ENCODE measurements around the gene REELD1.

Gene REELD1

GRCh38 chr4:146243141-146243882 is 29.0 kb downstream of the REELD1 start:
- TF ChIP-seq RARB (CRISPR knock-in tag; IDR thresholded peaks at IDR 0.05), result no peak
- TF ChIP-seq BACH2 (CRISPR knock-in tag; IDR thresholded peaks at IDR 0.05; ENCODE audit: borderline replicate concordance), result no peak
- no peak for ATAC-seq

DNA sequence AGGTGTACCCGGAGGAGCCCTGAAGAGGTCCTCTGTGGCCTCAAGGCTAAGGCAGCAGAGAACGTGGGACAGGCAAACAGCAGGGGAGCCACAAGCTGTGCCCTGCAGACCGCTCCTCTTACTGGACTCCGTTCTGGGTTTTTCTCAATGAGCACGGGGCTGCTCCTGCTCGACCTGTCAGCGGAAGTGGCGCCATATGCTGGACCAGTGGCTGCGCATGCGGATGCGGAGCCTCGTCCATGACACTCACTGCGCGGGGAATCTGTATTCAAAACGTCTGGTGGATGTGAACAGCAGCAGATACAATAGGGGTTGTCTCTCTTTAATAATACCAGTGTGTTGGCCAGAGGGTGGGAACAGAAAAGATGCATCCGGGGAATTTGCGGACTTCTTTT is 29.5 kb downstream of the REELD1 start:
- no peak for ATAC-seq
- TF ChIP-seq CSRNP3 (CRISPR knock-in tag; IDR thresholded peaks at IDR 0.05), result no peak
- TF ChIP-seq CSDC2 (CRISPR knock-in tag; IDR thresholded peaks at IDR 0.05), result no peak
- TF ChIP-seq ZFP3 (CRISPR knock-in tag; IDR thresholded peaks at IDR 0.05), result no peak
- TF ChIP-seq ZC3H10 (CRISPR knock-in tag; IDR thresholded peaks at IDR 0.05), result no peak
- TF ChIP-seq RARB (CRISPR knock-in tag; IDR thresholded peaks at IDR 0.05), result no peak
- TF ChIP-seq ESRRG (CRISPR knock-in tag; IDR thresholded peaks at IDR 0.05), result no peak
- TF ChIP-seq POU6F1 (CRISPR knock-in tag; IDR thresholded peaks at IDR 0.05; ENCODE audit: borderline replicate concordance, low read depth), result no peak
- no peak for TF ChIP-seq ZFP30 (CRISPR knock-in tag; IDR thresholded peaks at IDR 0.05)
- TF ChIP-seq TCF4 (CRISPR knock-in tag; IDR thresholded peaks at IDR 0.05; ENCODE audit: borderline replicate concordance), result no peak

DNA sequence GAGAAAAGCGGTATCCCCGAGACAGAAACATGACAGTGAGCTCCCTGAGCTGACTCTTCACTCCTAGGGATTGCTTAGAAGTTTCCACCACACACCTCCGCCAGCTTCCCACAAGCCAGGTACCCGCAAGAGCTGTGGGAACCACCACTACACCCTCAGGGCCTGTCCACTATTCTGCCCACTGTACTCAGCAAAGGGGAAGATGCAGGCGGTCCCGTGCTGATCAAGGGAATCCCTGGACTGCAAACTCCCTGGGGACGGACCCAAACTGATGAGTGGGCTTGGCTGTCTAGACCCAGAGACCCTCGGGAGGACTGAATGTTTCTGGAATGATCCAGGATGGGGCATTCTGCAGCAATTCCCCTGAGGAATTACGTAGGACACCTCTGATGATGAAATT is 30.2 kb downstream of the REELD1 start:
- no peak for TF ChIP-seq SNAI2 (CRISPR knock-in tag; IDR thresholded peaks at IDR 0.05)
- no peak for TF ChIP-seq ZC3H10 (CRISPR knock-in tag; IDR thresholded peaks at IDR 0.05)
- TF ChIP-seq CSDC2 (CRISPR knock-in tag; IDR thresholded peaks at IDR 0.05), result no peak
- TF ChIP-seq RARB (CRISPR knock-in tag; IDR thresholded peaks at IDR 0.05), result no peak

GRCh38 chr4:146245246-146245645 is 30.9 kb downstream of the REELD1 start:
- no peak for ATAC-seq
- TF ChIP-seq ISL1 (CRISPR knock-in tag; IDR thresholded peaks at IDR 0.05), result no peak
- TF ChIP-seq ZFP3 (CRISPR knock-in tag; IDR thresholded peaks at IDR 0.05), result no peak
- TF ChIP-seq ZNF565 (CRISPR knock-in tag; conservative IDR thresholded peaks at IDR 0.05; ENCODE audit: low read depth), result no peak
- TF ChIP-seq PPARA (CRISPR knock-in tag; IDR thresholded peaks at IDR 0.05; ENCODE audit: borderline replicate concordance), result no peak
- TF ChIP-seq, protein P1, sequence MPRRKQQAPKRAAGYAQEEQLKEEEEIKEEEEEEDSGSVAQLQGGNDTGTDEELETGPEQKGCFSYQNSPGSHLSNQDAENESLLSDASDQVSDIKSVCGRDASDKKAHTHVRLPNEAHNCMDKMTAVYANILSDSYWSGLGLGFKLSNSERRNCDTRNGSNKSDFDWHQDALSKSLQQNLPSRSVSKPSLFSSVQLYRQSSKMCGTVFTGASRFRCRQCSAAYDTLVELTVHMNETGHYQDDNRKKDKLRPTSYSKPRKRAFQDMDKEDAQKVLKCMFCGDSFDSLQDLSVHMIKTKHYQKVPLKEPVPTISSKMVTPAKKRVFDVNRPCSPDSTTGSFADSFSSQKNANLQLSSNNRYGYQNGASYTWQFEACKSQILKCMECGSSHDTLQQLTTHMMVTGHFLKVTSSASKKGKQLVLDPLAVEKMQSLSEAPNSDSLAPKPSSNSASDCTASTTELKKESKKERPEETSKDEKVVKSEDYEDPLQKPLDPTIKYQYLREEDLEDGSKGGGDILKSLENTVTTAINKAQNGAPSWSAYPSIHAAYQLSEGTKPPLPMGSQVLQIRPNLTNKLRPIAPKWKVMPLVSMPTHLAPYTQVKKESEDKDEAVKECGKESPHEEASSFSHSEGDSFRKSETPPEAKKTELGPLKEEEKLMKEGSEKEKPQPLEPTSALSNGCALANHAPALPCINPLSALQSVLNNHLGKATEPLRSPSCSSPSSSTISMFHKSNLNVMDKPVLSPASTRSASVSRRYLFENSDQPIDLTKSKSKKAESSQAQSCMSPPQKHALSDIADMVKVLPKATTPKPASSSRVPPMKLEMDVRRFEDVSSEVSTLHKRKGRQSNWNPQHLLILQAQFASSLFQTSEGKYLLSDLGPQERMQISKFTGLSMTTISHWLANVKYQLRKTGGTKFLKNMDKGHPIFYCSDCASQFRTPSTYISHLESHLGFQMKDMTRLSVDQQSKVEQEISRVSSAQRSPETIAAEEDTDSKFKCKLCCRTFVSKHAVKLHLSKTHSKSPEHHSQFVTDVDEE (CRISPR knock-in tag; IDR thresholded peaks at IDR 0.05), result no peak

More for the DNA sequence above, 30.2 kb downstream of the REELD1 start:
- ATAC-seq, result no peak

- no peak for ATAC-seq
- no peak for TF ChIP-seq TOX (CRISPR knock-in tag; IDR thresholded peaks at IDR 0.05; ENCODE audit: borderline replicate concordance)
- no peak for TF ChIP-seq GLIS3 (CRISPR knock-in tag; IDR thresholded peaks at IDR 0.05)
- TF ChIP-seq TCF4 (CRISPR knock-in tag; IDR thresholded peaks at IDR 0.05; ENCODE audit: borderline replicate concordance), result no peak
- TF ChIP-seq ZFP3 (CRISPR knock-in tag; IDR thresholded peaks at IDR 0.05), result no peak
- TF ChIP-seq, protein P2, sequence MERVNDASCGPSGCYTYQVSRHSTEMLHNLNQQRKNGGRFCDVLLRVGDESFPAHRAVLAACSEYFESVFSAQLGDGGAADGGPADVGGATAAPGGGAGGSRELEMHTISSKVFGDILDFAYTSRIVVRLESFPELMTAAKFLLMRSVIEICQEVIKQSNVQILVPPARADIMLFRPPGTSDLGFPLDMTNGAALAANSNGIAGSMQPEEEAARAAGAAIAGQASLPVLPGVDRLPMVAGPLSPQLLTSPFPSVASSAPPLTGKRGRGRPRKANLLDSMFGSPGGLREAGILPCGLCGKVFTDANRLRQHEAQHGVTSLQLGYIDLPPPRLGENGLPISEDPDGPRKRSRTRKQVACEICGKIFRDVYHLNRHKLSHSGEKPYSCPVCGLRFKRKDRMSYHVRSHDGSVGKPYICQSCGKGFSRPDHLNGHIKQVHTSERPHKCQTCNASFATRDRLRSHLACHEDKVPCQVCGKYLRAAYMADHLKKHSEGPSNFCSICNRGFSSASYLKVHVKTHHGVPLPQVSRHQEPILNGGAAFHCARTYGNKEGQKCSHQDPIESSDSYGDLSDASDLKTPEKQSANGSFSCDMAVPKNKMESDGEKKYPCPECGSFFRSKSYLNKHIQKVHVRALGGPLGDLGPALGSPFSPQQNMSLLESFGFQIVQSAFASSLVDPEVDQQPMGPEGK (CRISPR knock-in tag; IDR thresholded peaks at IDR 0.05; ENCODE audit: borderline replicate concordance), result no peak
- TF ChIP-seq ESRRG (CRISPR knock-in tag; IDR thresholded peaks at IDR 0.05), result no peak
- TF ChIP-seq ZNF70 (CRISPR knock-in tag; IDR thresholded peaks at IDR 0.05), result no peak
- TF ChIP-seq OSR1 (CRISPR knock-in tag; IDR thresholded peaks at IDR 0.05), result no peak
- TF ChIP-seq, protein P1 (CRISPR knock-in tag; IDR thresholded peaks at IDR 0.05), result no peak
- no peak for TF ChIP-seq RARB (CRISPR knock-in tag; IDR thresholded peaks at IDR 0.05)
- no peak for TF ChIP-seq PPARA (CRISPR knock-in tag; IDR thresholded peaks at IDR 0.05; ENCODE audit: borderline replicate concordance)
- TF ChIP-seq POU6F1 (CRISPR knock-in tag; IDR thresholded peaks at IDR 0.05; ENCODE audit: borderline replicate concordance, low read depth), result no peak
- no peak for TF ChIP-seq BACH2 (CRISPR knock-in tag; IDR thresholded peaks at IDR 0.05; ENCODE audit: borderline replicate concordance)
- no peak for TF ChIP-seq ISL1 (CRISPR knock-in tag; IDR thresholded peaks at IDR 0.05)
- no peak for TF ChIP-seq ZNF565 (CRISPR knock-in tag; conservative IDR thresholded peaks at IDR 0.05; ENCODE audit: low read depth)
Observed at GRCh38 chr4:146245850-146246249, 31.5 kb downstream of the REELD1 start.
